Adrenal gland (tissue), 5 donors: ENCODE measurements around the gene HOXD4.

Source experiments
- POLR2A ChIP-seq, 2 donors: fragments of 450-650 bp; IDR thresholded peaks; one replicate each; pipeline ENCODE4 v1.6.1; 2017; ENCODE audit warnings: antibody characterized with exemption in 2 of 2, mild to moderate bottlenecking in 2 of 2, moderate library complexity in 1 of 2
- TF ChIP-seq, protein P1 (sequence below), 6 experiments: fragments of 450-650 bp in 4 of 6; fragments of 200-600 bp in 2 of 6; sonication (generic) in 1 of 6; IDR thresholded peaks; 1 replicate in 5 of 6; 2 replicates in 1 of 6; pipeline versions ENCODE4 v1.5.1 to v1.8.0; 2016 to 2021; ENCODE audit warnings: antibody characterized with exemption in 6 of 6, mild to moderate bottlenecking in 2 of 6, moderate library complexity in 1 of 6
- donor health status: DM: no; HTN: no; CAD: no.

- TF ChIP-seq, protein P1, sequence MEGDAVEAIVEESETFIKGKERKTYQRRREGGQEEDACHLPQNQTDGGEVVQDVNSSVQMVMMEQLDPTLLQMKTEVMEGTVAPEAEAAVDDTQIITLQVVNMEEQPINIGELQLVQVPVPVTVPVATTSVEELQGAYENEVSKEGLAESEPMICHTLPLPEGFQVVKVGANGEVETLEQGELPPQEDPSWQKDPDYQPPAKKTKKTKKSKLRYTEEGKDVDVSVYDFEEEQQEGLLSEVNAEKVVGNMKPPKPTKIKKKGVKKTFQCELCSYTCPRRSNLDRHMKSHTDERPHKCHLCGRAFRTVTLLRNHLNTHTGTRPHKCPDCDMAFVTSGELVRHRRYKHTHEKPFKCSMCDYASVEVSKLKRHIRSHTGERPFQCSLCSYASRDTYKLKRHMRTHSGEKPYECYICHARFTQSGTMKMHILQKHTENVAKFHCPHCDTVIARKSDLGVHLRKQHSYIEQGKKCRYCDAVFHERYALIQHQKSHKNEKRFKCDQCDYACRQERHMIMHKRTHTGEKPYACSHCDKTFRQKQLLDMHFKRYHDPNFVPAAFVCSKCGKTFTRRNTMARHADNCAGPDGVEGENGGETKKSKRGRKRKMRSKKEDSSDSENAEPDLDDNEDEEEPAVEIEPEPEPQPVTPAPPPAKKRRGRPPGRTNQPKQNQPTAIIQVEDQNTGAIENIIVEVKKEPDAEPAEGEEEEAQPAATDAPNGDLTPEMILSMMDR (IDR thresholded peaks at IDR 0.05), result no peak
- no peak for TF ChIP-seq POLR2A (IDR thresholded peaks at IDR 0.05)
Observed at GRCh38 chr2:176193048-176193447, 41.7 kb downstream of the HOXD4 start.
